Measurements from ENCODE around the gene ADO.
"Not testable (repeated sequence)": the region's sequence is repeated elsewhere in the genome, so short reads cannot be mapped to it uniquely, and the experiment has no call there.

Gene ADO

DNA sequence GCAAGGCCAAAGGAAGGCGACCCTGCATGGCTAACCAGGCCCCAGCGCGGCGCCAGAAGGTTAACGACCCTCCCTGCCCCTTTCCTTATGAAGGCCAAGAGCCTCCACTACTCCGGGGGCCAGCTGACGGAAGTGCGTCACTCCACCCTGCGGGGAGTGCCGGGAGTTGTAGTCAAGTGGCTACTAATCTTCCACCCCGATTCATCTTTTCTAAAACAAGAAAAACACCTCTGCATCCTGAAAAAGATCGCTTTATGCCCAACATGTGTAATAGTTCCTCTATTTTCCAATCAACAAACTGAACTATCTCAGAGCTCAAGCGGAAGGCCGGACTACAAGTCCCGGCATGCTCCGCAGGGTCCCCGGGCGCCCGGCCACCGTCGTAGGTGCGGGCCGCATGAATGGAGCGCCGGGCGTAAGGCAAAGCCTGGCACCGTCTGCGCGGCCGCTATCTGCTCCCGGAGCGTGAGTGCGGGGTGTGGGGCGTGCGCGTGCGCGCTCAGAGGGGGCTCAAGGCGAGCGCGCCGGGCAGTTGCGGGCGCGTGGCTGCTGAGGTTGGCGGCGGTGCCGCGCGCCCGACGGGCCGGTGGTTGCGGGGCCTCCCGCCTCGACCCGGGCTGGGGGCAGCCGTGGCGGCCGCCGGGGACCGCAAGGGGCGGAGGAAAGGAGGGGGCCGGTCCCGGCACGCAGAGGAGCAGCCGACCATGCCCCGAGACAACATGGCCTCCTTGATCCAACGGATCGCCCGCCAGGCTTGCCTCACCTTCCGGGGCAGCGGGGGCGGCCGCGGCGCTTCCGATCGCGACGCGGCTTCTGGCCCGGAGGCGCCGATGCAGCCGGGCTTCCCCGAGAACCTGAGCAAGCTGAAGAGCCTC is at the start of gene ADO:
Gene ADO (plus strand): TSS at position 365 of the 875 bp plus-strand sequence. CDS start 340 bp downstream, at position 705.
- peak; percentile 87 for DNase-seq
- in situ Hi-C loops (cut with HindIII; ENCODE audit: low pct_ligation_motif_present, low pct_unique_long_range_greater_than_20kb, low sequenced_read_pairs) = loop anchor here (25.0 kb wide), 1 partner anchor 192 kb away; no protein-coding TSS in a partner anchor

- in situ Hi-C loops (cut with HindIII; ENCODE audit: low pct_ligation_motif_present, low pct_unique_long_range_greater_than_20kb, low sequenced_read_pairs) = no loop called here
- DNase-seq = no peak
Observed at GRCh38 chr10:62754963-62755362, 49.6 kb upstream of the ADO start.

GRCh38 chr10:62755662-62756653 is 48.6 kb upstream of the ADO start:
- no peak for DNase-seq
- in situ Hi-C loops (cut with HindIII; ENCODE audit: low pct_ligation_motif_present, low pct_unique_long_range_greater_than_20kb, low sequenced_read_pairs) = no loop called here

GRCh38 chr10:62759599-62760175 is 44.8 kb upstream of the ADO start:
- DNase-seq = no peak

GRCh38 chr10:62760401-62760800 is 44.1 kb upstream of the ADO start:
- DNase-seq = no peak
- in situ Hi-C loops (cut with HindIII; ENCODE audit: low pct_ligation_motif_present, low pct_unique_long_range_greater_than_20kb, low sequenced_read_pairs) = no loop called here

More at GRCh38 chr10:62759599-62760175, 44.8 kb upstream of the ADO start:
- in situ Hi-C loops (cut with HindIII; ENCODE audit: low pct_ligation_motif_present, low pct_unique_long_range_greater_than_20kb, low sequenced_read_pairs) = no loop called here

GRCh38 chr10:62761115-62761514 is 43.4 kb upstream of the ADO start:
- in situ Hi-C loops (cut with HindIII; ENCODE audit: low pct_ligation_motif_present, low pct_unique_long_range_greater_than_20kb, low sequenced_read_pairs) = no loop called here
- no peak for DNase-seq

DNA sequence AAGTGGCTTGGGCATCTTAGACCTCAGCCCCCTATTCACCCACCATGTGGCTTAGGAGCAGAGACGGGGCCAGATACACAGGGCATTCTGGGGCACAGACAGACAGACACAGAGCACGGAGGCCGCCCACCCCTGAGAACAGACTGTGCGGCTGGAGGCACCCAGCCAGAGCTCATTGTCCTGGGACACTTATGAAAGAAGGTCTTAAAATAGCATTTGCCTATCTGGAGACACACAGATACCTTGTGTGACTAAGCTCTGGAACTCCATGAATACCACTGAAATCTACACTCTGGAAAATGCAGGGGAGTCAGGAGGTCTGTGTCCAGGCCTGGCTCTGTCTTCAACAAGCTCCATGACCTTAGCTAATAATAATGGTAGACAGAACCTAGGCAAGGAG is 41.4 kb upstream of the ADO start:
- in situ Hi-C loops (cut with HindIII; ENCODE audit: low pct_ligation_motif_present, low pct_unique_long_range_greater_than_20kb, low sequenced_read_pairs) = no loop called here
- DNase-seq = no peak

DNA sequence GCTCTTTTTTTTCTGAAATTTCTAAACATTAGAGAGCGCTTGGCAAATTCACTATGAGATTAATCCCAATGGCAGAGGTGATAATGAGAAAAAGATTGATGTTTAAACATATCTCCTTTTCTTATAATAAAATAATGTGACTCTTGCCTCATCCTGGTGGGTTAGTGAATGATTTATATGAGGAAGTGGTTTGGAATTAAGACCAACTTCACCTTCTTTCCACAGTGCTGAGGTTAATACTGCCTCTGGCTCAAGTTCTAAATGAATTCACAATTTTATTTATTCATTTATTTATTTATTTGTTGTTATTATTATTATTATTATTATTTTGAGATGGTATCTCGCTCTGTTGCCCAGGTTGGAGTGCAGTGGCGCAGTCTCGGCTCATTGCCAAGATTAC is 40.5 kb upstream of the ADO start:
- in situ Hi-C loops (cut with HindIII; ENCODE audit: low pct_ligation_motif_present, low pct_unique_long_range_greater_than_20kb, low sequenced_read_pairs) = no loop called here
- DNase-seq = no peak

- DNase-seq = no peak
- in situ Hi-C loops (cut with HindIII; ENCODE audit: low pct_ligation_motif_present, low pct_unique_long_range_greater_than_20kb, low sequenced_read_pairs) = no loop called here
Observed at GRCh38 chr10:62765726-62766125, 38.8 kb upstream of the ADO start.

- no peak for DNase-seq
- in situ Hi-C loops (cut with HindIII; ENCODE audit: low pct_ligation_motif_present, low pct_unique_long_range_greater_than_20kb, low sequenced_read_pairs) = no loop called here
Observed at GRCh38 chr10:62766386-62766785, 38.1 kb upstream of the ADO start.

GRCh38 chr10:62769574-62770242 is 34.8 kb upstream of the ADO start:
- in situ Hi-C loops (cut with HindIII; ENCODE audit: low pct_ligation_motif_present, low pct_unique_long_range_greater_than_20kb, low sequenced_read_pairs) = no loop called here
- DNase-seq = no peak

- in situ Hi-C loops (cut with HindIII; ENCODE audit: low pct_ligation_motif_present, low pct_unique_long_range_greater_than_20kb, low sequenced_read_pairs) = no loop called here
- no peak for DNase-seq
Observed at GRCh38 chr10:62772186-62772974, 32.1 kb upstream of the ADO start.

DNA sequence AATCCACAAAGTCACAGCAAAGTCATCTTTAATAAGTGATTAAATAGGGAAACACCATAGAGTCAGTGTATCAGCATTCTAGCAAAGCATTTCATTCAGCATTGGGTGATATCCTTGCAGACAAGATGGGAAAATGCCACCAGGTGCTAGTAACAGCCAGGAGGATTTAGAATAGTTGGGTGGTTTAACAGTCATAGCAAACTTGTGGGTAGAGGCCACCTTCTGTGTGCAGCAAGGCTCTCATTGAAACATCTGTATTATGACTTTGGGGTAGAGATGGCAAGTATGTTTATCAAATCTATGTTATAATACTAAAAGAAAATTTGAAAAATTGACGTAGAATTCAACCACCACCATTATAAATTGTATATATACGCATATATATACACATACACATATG is 26.4 kb upstream of the ADO start:
- no peak for DNase-seq
- in situ Hi-C loops (cut with HindIII; ENCODE audit: low pct_ligation_motif_present, low pct_unique_long_range_greater_than_20kb, low sequenced_read_pairs) = no loop called here

DNA sequence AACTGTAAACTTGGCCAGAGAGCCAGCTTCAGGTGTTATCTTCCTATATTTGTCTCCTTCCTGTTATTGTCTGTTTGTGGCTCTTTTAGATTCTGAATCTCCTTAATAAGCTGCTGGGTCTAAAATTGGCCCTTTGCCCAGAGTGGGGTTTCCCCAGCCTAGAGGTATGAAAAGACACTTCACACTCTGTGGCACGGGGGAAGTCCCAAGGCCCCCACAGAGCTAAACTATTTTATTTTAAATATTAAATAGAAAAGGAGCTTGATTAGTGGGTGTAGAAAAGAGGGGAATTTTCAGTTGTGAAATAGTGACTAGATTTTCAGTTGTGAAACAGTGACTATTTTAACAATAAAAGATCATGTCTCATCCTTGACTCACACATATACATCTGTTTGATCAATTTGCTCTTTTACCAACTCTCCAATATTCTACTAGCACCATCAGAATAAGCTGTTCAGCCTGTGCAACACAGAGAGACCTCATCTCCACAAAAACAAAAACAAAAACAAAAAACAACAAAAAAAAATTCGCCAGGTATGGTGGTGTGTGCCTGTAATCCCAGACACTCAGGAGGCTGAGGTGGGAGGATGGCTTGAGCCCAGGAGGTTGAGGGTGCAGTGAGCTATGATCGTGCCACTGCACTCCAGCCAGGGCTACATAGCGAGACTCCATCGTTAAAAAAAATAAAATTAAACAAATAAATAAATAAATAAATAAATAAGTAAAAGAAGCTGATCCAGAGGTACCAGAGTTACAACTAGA is 24.9 kb upstream of the ADO start:
- in situ Hi-C loops (cut with HindIII; ENCODE audit: low pct_ligation_motif_present, low pct_unique_long_range_greater_than_20kb, low sequenced_read_pairs) = no loop called here

GRCh38 chr10:62784537-62784936 is 20.0 kb upstream of the ADO start:
- DNase-seq; in situ Hi-C loops (cut with HindIII; ENCODE audit: low pct_ligation_motif_present, low pct_unique_long_range_greater_than_20kb, low sequenced_read_pairs): not testable (repeated sequence)

More for the DNA sequence above, 24.9 kb upstream of the ADO start:
- no peak for DNase-seq

DNA sequence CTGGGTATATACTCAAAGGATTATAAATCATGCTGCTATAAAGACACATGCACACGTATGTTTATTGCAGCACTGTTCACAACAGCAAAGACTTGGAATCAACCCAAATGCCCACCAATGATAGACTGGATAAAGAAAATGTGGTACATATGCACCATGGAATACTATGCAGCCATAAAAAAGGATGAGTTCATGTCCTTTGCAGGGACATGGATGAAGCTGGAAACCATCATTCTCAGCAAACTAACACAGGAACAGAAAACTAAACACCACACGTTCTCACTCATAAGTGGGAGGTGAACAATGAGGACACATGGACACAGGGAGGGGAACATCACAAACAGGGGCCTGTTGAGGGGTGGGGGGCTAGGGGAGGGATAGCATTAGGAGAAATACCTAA is 16.2 kb upstream of the ADO start:
- in situ Hi-C loops (cut with HindIII; ENCODE audit: low pct_ligation_motif_present, low pct_unique_long_range_greater_than_20kb, low sequenced_read_pairs); DNase-seq: not testable (repeated sequence)

- no peak for DNase-seq
- in situ Hi-C loops (cut with HindIII; ENCODE audit: low pct_ligation_motif_present, low pct_unique_long_range_greater_than_20kb, low sequenced_read_pairs) = no loop called here
Observed at GRCh38 chr10:62788861-62789467, 15.6 kb upstream of the ADO start.
